D341Med (cell line): ENCODE measurements around the gene CCT4.
A peak's percentile ranks its signal among the peaks of the same experiment; 100 is the strongest.
"Not testable (repeated sequence)": the region's sequence is repeated elsewhere in the genome, so short reads cannot be mapped to it uniquely, and the experiment has no call there.

Experiments used
- DNase-seq: peaks from one replicate; pipeline ENCODE4 v3.0.0; 2012; ENCODE audit warnings: low spot score

CCT4 gene

DNA sequence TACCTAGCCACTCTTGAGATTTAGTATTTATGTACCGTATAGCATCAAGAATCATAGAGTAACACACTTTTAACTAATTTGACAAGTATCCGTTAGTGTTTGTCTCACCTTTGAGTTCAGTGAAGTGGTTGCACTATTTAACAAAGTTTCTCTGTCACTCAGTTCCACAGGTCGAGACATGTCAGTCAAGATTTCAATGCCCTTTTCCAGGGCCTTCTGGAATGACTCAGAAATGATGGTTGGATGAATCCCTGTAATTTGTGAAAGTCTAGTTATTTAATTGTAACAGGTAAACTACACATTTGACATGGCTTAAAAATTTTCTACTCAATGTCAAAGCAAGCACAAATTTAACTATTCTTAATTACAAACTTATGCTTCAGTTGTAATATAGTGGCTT is 9.7 kb downstream of the CCT4 start:
- DNase-seq, result no peak

DNA sequence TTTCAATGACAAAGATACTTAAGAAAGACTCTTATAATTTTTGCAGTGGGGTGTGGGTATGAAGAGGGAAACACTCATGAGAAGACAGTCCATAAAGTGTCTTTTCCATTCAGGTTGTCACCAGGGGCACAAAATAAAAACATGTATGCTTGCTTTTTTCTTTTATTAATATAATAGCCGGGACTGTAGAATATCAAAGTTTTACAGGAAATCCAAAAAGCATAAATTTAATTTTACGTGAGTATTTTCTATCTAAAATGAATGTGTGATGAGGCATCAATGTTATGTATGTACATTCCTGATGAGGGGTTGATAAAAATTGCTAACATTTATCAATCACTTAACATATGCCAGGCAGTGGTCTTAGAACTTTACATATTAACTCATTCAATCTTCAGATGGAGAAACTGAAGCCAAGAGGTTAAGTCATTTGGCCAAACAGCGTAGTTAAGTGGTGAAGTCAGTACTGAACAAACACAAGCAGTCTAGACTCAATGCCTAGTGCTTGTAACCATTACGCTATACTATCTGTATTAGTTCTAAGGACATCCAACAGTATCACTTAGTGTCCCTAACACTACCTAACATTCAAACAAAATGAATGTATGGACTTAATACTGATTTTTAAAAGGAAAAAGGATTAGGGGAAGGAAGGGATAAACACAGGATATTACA is 10.7 kb downstream of the CCT4 start:
- no peak for DNase-seq

DNA sequence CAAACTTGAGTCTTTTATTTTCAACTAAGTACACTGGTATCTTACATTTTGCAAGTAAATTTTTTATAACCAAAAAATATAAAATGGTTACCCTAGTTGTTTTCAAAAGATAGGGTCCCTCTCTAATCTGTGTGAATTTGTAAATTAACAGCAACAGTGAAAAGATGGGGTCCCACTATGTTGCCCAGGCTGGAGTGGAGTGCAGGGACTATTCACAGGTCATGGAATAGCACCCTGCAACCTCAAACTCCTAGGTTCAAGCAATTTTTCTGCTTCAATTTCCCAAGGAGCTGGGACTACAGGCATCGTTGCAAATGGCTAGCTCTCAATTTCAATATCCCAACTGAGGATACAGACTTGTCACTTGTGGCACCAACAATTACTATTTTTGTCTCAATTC is 12.1 kb downstream of the CCT4 start:
- DNase-seq, result no peak

DNA sequence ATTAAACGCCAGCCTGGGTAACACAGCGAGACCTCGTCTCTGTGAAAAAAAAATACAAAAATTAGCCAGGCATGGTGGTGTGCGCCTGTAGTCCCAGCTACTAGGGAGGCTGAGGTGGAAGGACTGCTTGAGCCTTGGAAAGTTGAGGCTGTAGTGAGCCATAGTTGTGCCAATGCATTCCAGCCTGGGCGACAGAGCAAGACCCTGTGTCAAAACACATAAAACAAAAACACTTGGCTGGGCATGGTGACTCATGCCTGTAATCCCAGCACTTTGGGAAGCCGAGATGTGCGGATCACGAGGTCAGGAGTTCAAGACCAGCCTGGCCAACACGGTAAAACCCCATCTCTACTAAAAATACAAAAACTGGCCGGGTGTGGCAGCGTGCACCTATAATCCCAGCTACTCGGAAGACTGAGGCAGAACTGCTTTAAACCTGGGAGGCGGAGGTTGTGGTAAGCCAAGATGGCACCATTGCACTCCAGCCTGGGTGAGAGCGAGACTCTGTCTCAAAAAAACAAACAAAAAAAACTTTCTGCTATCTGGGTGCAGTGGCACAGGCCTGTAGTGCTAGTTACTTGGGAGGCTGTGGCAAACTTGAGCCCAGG is 21.9 kb downstream of the CCT4 start:
- not testable (repeated sequence) for DNase-seq

DNA sequence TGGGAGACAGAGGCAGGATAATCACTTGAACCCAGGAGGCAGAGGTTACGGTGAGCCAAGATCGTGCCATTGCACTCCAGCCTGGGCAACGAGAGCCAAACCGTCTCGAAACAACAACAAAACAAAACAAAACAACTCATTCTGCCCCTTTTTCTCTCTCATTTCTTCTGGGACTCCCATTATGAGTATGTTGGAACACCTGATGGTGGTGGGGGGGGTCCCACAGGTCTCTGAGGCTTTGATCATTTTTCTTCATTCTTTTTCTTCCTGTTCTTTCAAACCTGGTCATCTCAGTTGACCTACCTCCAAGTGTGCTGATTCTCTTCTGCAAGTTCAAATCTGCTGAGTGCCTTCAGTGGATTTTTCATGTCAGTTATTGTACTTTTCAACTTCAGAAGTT is 26.4 kb downstream of the CCT4 start:
- no peak for DNase-seq

DNA sequence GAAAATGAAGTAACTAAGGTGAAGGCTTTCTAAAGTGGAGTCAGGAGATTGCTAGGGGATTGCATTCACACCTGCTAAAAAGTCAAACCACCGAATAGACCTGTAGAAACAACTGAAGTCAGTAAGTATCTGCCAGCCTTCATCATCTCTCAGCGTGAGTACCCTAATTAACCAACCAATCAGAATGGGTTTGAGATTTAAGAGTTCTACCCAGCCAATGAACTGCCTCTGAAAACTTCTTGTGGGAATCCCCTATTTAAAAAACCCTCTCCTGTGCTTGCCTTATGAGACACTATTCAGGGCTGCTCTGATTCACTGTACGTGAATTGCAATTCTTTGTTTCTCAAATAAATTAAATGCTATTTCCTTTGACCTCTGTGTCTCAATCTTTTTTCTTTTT is 31.2 kb downstream of the CCT4 start:
- no peak for DNase-seq

DNA sequence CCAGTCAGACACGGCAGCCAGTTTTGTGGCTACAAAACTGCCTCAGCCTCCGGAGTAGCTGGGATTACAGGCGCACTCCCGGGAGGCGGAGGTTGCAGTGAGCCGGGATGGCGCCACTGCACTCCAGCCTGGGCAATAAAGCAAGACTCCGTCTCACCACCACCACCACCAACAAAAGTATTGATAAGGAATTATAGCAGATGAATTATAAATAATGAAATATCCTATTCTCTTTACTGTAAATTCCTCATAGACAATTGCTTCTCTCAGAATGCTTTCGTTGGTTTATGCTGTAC is 33.2 kb downstream of the CCT4 start:
- no peak for DNase-seq

DNA sequence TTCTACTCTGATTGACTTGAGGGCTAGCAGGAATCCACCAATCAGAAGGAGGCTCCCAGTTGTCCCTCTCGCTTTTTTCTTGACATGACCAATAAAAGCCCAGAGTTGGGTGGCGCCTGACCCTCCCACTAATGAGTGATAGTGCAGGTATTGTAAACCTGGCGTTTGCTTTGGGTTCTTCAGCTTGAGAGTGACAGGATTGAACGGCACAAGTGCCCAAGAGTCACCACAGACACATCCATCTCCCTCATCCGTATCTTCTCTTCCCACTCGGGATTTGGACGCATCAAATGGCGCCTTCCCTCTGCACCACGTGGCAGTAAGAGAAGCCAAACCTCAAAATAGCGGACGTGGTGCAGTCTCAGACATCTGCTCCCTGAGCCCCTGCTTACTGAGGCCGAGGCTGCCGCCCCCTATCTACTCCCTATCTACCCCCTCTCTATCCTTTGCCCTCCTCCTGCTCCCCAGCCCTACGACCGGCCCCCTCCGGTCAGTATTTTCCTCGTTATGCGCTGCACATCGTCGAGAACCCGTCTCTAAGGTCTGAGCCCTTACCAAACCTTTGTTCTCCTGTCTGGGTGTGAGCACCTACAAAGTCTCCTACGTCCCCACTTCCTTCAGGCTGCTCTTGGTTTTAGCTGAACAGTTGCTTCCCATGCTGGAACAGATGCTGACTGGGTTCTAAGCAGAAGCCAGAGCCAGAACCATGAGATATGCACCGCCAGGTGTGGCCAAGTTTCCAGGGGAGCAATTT is 33.7 kb downstream of the CCT4 start:
- peak; percentile 89 for DNase-seq

DNA sequence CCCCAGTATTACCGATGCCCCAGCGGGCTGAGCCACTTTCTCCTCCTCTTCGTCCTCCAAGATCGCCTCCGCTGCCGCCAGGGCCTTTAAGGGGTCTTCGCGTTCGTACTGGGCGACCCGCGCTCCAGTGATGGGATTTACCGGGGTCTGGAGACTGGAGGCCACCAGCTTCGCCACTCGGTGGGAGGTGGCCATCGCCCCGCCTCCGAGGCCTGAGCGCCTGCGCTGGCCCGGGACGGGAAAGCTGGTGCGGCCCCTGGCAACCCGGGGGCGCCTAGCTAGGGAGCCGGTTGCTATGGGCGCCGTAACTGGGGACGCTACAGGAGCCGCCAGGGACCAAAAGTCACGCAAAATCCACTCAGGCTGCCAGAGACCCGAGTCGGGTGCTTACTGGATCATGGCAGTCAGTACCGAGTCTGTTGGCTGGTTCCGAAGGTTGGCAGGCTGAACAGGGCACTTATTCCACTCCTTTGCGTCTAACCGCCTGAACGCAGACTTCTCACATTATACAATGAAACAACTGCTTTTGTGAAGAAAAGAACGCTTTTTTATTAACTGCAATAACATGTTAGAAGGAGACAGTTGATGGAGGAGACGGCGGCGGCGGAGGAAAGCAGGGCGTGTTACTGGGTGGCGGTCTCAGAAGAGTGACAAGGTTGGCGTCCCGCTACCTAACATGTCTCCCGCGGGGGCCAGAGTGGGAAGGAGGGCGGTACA is 34.5 kb downstream of the CCT4 start, which contains the start of gene FAM161A:
Gene FAM161A (minus strand): TSS at position 214 of the 717 bp plus-strand sequence. CDS start 19 bp downstream, at position 195.
- DNase-seq, result peak; percentile 91

DNA sequence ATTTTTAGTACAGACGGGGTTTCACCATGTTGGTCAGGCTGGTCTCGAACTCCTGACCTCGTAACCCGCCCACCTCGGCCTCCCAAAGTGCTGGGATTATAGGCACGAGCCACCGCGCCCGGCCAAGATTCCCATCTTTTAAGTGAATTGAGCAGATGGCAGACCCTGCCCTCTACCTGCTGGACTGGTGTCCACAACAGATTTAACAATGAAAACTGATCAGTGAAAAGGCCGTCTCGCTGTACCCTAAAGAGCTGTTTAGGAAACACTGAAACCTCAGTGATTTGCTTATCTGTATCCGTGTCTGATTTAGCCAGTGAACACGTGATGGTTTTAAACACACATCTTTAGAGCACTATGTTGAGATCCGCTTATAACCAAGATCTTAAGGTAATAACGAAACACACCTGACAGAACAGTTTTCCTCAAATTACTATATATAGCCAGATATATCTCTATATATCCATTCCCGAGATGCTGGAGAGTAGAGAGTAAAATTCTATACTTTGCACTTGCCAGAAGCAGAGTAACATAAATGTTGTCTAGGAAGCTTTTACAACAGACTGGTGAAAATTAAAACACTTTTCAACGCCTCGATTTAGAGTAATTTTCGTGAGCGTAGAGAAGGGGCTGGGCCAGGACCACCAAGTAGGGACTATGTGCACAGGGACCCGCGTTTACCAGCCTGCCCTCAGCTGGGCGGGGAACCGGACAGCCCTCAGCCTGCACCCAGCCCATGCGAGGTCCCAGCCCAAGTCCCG is 35.2 kb downstream of the CCT4 start:
- DNase-seq, result peak; percentile 78

DNA sequence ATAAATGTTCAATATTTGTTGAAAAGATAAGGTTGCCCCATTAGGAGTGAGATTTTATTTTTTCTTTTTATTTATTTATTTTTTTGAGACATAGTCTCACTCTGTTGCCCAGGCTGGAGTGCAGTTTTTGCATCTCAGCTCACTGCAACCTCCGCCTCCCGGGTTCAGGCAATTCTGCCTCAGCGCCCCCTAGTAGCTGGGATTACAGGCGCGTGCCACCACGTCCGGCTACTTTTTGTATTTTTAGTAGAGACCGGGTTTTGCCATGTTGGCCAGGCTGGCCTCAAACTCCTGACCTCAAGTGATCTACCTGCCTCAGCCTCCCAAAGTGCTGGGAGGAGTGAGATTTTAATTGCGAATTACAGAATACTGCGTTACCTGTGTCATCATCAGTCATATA is 37.2 kb downstream of the CCT4 start:
- DNase-seq, result not testable (repeated sequence)

DNA sequence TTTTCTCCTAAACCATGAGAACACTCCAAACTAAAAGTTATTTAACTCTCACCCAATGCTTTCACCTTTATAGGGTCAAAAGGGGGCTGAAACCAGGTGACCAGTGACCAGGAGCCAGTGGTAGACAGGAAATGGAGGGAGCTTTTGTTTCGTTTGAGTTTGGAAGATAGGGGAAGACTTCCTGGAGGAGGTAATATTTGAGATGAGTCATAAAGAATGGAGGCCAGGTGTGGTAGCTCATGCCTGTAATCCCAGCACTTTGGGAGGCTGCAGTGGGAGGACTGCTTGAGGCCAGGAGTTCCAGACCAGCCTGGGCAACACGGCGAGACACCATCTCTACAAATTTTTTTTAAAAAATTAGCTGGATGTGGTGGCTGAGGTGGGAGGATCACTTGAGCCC is 43.1 kb downstream of the CCT4 start:
- DNase-seq, result no peak

DNA sequence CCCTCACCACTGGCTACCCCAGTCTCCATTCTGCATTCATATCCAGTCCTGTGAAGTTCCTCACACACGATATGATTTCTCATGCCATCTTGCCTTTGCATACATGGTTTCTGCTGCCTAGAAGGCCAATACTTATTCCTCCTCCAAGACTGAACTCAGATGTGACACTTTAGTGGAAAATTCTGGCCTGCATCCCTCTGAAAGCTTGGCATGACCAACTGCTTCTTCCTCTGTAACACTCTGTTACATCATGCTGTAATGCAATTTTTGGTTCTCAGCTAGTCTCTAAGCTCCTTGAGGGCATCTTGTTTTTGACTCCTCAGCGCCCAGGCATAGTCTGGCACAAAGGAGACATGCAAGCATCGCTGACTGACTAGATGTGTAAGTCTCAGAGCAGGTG is 47.2 kb downstream of the CCT4 start:
- DNase-seq, result no peak

DNA sequence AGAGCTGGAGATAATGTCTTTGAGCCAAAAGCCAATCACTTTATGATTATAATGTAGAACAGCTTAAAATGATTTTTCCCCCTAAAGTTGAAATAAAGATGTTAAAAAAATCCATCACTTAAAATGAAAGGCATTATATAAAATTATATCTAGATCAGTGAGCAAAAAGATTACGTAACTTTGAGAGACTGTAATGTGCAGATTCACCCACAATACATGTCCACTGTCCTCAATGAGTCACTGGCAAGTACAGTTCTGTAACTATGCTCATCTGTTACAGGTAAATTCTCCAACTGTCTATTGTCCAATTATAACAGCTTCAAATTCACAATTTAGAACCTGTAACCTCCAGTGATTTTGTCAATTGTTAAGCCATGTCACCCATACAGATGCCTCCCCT is 53.6 kb downstream of the CCT4 start:
- DNase-seq, result no peak

DNA sequence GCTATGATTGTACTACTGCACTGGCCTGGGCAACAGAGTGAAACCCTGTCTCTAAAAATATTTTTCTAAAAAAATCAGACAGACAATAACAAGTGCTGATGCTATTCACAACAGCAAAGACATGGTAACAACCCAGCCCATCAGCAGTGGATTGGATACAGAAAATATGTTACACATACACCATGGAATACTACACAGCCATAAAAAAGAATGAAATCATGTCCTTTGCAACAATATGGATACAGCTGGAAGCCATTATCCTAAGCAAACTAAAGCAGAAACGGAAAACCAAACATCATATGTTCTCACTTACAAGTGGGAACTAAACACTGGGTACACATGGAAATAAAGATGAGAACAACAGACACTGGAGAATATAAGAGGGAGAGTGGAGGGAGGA is 54.5 kb downstream of the CCT4 start:
- no peak for DNase-seq

DNA sequence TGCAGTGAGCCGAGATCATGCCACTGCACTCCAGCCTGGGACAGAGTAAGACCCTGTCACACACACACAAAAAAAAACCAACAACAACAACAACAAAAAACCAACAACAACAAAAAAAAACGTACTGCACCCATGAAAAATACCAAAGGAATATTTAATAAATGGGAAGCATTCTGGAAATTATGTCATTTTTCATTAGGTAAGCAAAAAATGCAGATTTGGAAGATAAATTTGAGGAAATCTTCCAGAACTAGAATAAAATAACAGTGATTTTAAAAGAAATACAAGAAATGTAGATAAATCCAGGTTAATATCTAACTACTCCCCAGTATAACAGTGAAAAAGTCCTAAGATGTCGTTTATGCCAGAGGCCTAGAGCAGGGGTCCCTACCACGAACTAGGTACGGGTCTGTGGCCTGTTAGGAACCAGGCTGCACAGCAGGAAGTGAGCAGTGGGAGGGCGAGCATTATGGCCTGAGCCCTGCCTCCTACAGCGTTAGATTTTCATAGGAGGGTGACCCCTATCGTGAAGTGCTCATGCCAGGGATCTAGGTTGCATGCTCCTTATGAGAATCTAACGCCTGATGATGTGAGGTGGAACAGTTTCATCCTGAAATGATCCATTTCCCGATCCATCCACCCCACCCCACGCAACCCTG is 56.1 kb downstream of the CCT4 start:
- DNase-seq, result no peak

DNA sequence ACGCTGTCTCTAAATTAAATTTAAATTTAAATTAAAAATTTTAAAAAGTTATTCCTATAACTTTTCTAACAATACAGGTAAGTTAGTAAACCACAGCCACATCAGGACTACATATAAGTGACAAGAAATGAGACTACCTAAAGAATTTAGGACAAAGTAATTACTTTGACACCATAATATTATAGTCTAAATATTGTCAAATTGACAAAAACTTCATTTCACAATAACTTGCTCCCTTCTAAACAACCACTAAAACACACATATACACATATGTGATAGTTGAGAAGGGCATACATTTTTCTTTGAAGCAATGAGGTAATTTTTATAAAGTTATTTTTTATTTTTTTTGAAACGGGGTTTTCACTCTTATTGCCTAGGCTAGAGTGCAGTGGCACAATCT is 66.2 kb downstream of the CCT4 start:
- no peak for DNase-seq
